RWPE2 (cell line): Measurements from ENCODE around the gene OSCP1.

Experiments
- ATAC-seq: fragments of 200-7000 bp; cut with Tn5 transposase; 3 replicates; pipeline ENCODE4 v1.9.1; 2021; ENCODE audit warnings: low read depth
- DNase-seq: peaks from one replicate; pipeline ENCODE4 v3.0.0-alpha.2; 2020; ENCODE audit warnings: low spot score
- H3K27ac ChIP-seq: fragments of 450-650 bp; 2 replicates; pipeline ENCODE4 v1.5.1; 2017; ENCODE audit warnings: mild to moderate bottlenecking; ENCODE audit not compliant: poor library complexity, severe bottlenecking
- H3K27me3 ChIP-seq: fragments of 250-450 bp; sonication (Bioruptor Pico); 2 replicates; pipeline ENCODE4 v1.5.1; 2021; ENCODE audit warnings: mild to moderate bottlenecking, moderate library complexity; ENCODE audit not compliant: insufficient read depth, poor library complexity, severe bottlenecking
- H3K36me3 ChIP-seq: fragments of 250-450 bp; sonication (Bioruptor Pico); 2 replicates; pipeline ENCODE4 v1.5.1; 2020; ENCODE audit warnings: low read depth, mild to moderate bottlenecking, moderate library complexity
- H3K4me1 ChIP-seq: fragments of 250-450 bp; sonication (Bioruptor Pico); 2 replicates; pipeline ENCODE4 v1.5.1; 2021; ENCODE audit warnings: mild to moderate bottlenecking, moderate library complexity; ENCODE audit not compliant: insufficient read depth, poor library complexity, severe bottlenecking
- H3K4me3 ChIP-seq: fragments of 250-450 bp; sonication (Bioruptor Pico); 2 replicates; pipeline ENCODE4 v1.5.1; 2021; ENCODE audit warnings: mild to moderate bottlenecking, moderate library complexity; ENCODE audit not compliant: severe bottlenecking
- H3K9me3 ChIP-seq: fragments of 250-450 bp; sonication (Bioruptor Pico); 2 replicates; pipeline ENCODE4 v1.5.1; 2021; ENCODE audit warnings: mild to moderate bottlenecking, moderate library complexity; ENCODE audit not compliant: severe bottlenecking
- CTCF ChIP-seq: fragments of 450-650 bp; IDR thresholded peaks from one replicate; pipeline ENCODE4 v1.5.1; 2017; ENCODE audit warnings: mild to moderate bottlenecking, moderate library complexity; ENCODE audit not compliant: poor library complexity, severe bottlenecking

Gene OSCP1

DNA sequence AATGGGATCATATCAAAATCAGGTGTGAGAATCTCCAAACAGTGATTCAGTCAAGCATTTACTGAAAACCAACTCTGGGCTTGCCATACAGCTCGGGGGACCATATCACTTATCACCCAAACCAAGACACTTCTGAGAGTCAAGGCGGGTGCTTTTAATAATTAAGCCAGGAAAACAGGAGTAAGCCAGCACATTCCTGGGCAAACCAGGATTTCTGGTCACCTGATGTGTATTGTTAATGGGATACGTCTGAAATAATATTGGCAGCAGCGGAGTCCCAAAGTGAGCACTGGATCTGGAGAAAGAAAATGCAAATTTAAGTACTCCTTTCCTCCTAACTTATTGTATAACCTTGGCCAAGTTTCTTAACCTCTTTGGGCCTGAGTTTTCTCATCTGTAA lies 17.6 kb downstream of the OSCP1 start:
- H3K4me3 ChIP-seq, result no peak overlapping the region
- ATAC-seq, result no peak
- TF ChIP-seq CTCF, result no peak
- peaks cover 12% of the 10 kb centered on the region for H3K4me1 ChIP-seq
- DNase-seq, result no peak
- H3K36me3 ChIP-seq, result no peaks in the 10 kb centered on the region; the same call in 1 of the 2 replicates
- H3K27ac ChIP-seq, result no peak overlapping the region
- no peaks in the 10 kb centered on the region for H3K27me3 ChIP-seq
- no peaks in the 10 kb centered on the region for H3K9me3 ChIP-seq

GRCh38 chr1:36425791-36426190 lies 24.5 kb downstream of the OSCP1 start:
- TF ChIP-seq CTCF, result no peak
- Histone ChIP-seq H3K27ac (no peak overlapping the region), H3K4me1 (no peaks in the 10 kb centered on the region), H3K27me3 (no peaks in the 10 kb centered on the region), H3K36me3 (no peaks in the 10 kb centered on the region; the same call in 1 of the 2 replicates), H3K9me3 (no peaks in the 10 kb centered on the region), H3K4me3 (no peak overlapping the region)
- DNase-seq, result no peak
- ATAC-seq, result peak; percentile 66

DNA sequence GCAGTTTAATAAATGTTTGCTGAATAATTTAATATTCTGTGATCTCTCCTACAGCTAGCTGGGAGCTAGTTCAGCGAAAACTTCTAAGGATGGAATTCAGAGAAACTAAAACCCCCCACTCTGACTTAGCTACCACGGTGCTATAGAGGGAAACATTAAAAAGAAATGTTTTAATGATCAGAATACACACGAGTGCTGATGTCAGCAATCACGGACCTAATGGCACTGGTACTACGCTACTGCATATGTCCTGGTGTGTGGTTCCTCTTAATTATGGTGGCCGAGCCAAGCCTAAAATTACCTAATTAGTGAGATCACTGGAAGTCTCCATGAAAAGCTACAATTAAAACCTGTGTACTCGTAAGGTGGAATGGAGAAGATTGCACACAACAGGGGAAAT lies 28.6 kb downstream of the OSCP1 start:
- no peak for ATAC-seq

DNA sequence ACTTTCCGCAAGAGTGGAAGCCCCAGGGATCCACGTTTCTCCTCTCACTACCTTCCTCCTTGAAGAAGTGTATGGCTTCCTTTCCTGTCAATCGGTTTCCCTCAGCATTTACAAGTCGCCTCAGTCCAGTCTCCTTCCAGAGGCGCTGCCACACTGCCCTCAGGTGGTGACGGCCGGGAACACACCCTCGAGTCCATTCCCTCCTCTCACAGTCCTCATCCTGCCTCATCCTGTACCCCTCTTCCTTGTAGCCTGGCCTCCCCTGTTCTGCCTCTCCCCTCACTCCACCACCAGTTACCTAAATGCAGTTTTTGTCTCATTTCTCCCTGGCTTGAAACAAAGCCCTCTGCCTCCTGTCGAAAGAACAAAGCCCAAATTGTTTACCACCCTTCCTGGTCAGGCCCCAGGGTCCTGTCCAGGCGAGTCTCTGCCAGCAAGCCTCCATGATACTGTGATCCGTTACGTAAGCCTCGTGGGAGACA lies 29.4 kb downstream of the OSCP1 start:
- no peaks in the 10 kb centered on the region for H3K36me3 ChIP-seq
- DNase-seq, result no peak

More for the DNA sequence above, 28.6 kb downstream of the OSCP1 start:
- no peaks in the 10 kb centered on the region for H3K36me3 ChIP-seq
- no peak overlapping the region for H3K27ac ChIP-seq
- no peaks in the 10 kb centered on the region for H3K9me3 ChIP-seq
- H3K4me3 ChIP-seq, result no peak overlapping the region
- H3K4me1 ChIP-seq, result no peaks in the 10 kb centered on the region
- TF ChIP-seq CTCF, result no peak
- no peak for DNase-seq
- no peaks in the 10 kb centered on the region for H3K27me3 ChIP-seq

More for the DNA sequence above, 29.4 kb downstream of the OSCP1 start:
- ATAC-seq, result peak; percentile 95
- no peaks in the 10 kb centered on the region for H3K4me1 ChIP-seq
- H3K9me3 ChIP-seq, result no peaks in the 10 kb centered on the region
- no peak overlapping the region for H3K4me3 ChIP-seq
- TF ChIP-seq CTCF, result peak; percentile 94
- no peak overlapping the region for H3K27ac ChIP-seq
- H3K27me3 ChIP-seq, result no peaks in the 10 kb centered on the region
